ENCODE results near the gene ELL. TPM values are rescaled to one million over a fixed set of nuclear protein-coding genes. Genes with fewer than 3 reads are reported as not detected.

ELL gene
- total and polyA plus RNA-seq, 2 donors from 2014 or later, result 5.7 to 25.2 TPM

DNA sequence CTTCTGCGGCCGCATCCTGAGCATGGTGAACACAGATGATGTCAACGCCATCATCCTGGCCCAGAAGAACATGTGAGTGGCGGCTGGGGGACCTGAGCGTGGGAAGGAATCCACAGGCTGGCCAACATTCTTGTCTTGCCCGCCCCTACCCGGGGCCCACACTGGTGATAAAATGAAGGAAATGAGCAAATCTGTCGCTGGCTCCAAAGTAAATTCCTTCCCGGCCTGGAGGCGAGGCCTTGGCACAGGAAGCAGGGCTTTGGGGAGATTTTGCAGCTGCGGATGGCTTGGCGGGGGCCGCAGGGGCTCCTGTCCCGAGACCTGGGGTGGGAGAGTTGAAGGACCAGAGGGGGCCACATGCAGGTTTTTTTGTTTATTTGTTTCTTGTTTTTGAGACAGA, 40.2 kb upstream of the ELL start:
- Histone ChIP-seq H3K27me3 (ENCODE audit: control insufficient read depth, insufficient read depth, low read length) (no peaks in the 10 kb centered on the region), H3K36me3 (ENCODE audit: control insufficient read depth in 2 of 3, insufficient read depth in 3 of 3, low read length in 3 of 3) (peaks cover 4 to 12% (median 9%) of the 10 kb centered on the region in 3 donors), H3K4me1 (ENCODE audit: control insufficient read depth in 2 of 3, insufficient read depth in 2 of 3, low read depth in 1 of 3, low read length in 3 of 3) (peaks cover 0 to 3% (median 2%) of the 10 kb centered on the region in 3 donors), H3K9ac (ENCODE audit: low read length in 3 of 3) (no peak overlapping the region), H3K27ac (ENCODE audit: low read depth in 2 of 2, low read length in 2 of 2) (peak overlapping the region; percentile 25 to 53), H3K9me3 (ENCODE audit: control insufficient read depth in 2 of 3, insufficient read depth in 1 of 3, low read length in 3 of 3) (no peaks in the 10 kb centered on the region), H3K4me3 (ENCODE audit: low read length in 3 of 3) (no peak overlapping the region)
- FAIRE-seq (no peak), DNase-seq (no peak)
- intact Hi-C loops (cut with DNase I), result no loop called here
- TF ChIP-seq, protein P1, sequence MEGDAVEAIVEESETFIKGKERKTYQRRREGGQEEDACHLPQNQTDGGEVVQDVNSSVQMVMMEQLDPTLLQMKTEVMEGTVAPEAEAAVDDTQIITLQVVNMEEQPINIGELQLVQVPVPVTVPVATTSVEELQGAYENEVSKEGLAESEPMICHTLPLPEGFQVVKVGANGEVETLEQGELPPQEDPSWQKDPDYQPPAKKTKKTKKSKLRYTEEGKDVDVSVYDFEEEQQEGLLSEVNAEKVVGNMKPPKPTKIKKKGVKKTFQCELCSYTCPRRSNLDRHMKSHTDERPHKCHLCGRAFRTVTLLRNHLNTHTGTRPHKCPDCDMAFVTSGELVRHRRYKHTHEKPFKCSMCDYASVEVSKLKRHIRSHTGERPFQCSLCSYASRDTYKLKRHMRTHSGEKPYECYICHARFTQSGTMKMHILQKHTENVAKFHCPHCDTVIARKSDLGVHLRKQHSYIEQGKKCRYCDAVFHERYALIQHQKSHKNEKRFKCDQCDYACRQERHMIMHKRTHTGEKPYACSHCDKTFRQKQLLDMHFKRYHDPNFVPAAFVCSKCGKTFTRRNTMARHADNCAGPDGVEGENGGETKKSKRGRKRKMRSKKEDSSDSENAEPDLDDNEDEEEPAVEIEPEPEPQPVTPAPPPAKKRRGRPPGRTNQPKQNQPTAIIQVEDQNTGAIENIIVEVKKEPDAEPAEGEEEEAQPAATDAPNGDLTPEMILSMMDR (IDR thresholded peaks at IDR 0.05; ENCODE audit: borderline replicate concordance, extremely low read depth, insufficient read depth), result no peak

DNA sequence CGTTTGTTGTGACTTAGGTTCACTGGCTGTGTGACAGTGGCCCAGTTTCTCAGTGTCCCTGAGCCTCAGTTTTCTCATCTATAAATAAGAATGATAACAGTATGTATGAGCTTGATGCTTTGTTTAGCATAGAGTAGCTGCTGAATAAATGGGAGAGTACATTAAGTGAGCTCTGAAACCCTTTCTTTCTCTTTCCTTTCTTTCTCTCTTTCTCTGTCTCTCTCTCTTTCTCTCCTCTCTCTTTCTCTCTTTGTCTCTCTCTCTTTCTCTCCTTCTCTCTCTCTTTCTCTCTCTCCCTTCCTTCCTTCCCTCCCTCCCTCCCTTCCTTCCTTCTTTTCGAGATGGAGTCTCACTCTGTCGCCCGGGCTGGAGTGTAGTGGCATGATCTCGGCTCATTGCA, 37.8 kb upstream of the ELL start:
- TF ChIP-seq, protein P1 (IDR thresholded peaks at IDR 0.05; ENCODE audit: borderline replicate concordance, extremely low read depth, insufficient read depth), result no peak
- DNase-seq (no peak), FAIRE-seq (no peak)
- H3K4me1 ChIP-seq (ENCODE audit: control insufficient read depth in 2 of 3, insufficient read depth in 2 of 3, low read depth in 1 of 3, low read length in 3 of 3), result peaks cover 0 to 3% (median 2%) of the 10 kb centered on the region in 3 donors
- H3K27me3 ChIP-seq (ENCODE audit: control insufficient read depth, insufficient read depth, low read length), result no peaks in the 10 kb centered on the region
- no peaks in the 10 kb centered on the region for H3K9me3 ChIP-seq (ENCODE audit: control insufficient read depth in 2 of 3, insufficient read depth in 1 of 3, low read length in 3 of 3)
- no peak overlapping the region for H3K9ac ChIP-seq (ENCODE audit: low read length in 3 of 3)
- intact Hi-C loops (cut with DNase I), result no loop called here
- H3K27ac ChIP-seq (ENCODE audit: low read depth in 2 of 2, low read length in 2 of 2), result no peak overlapping the region
- no peak overlapping the region for H3K4me3 ChIP-seq (ENCODE audit: low read length in 3 of 3)
- peaks cover 3 to 8% (median 3%) of the 10 kb centered on the region in 3 donors for H3K36me3 ChIP-seq (ENCODE audit: control insufficient read depth in 2 of 3, insufficient read depth in 3 of 3, low read length in 3 of 3)

DNA sequence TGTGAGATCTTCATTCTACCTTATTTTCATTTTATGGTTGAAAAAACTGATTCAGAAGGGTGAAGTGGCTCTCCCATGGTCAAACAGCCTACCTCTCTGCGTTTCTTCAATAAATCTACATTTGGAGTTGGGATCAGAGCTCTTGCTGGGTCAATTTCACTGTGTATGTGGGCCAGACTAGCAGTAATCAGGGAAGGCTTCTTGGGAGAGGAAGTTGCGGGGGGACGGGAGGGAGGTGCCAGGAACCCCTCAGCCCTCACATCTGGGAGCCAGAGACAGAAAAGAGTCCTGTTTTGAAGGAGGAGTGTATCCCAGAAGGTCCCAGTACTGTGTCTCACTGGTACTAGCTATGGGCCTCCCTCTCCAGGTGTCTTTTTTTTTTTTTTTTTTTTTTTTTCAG, 36.7 kb upstream of the ELL start:
- Histone ChIP-seq H3K27ac (ENCODE audit: low read depth in 2 of 2, low read length in 2 of 2) (peak overlapping the region; percentile 93 to 94), H3K4me3 (ENCODE audit: low read length in 3 of 3) (peak overlapping the region; percentile 85 to 94 (median 94)), H3K36me3 (ENCODE audit: control insufficient read depth in 2 of 3, insufficient read depth in 3 of 3, low read length in 3 of 3) (peaks cover 0 to 5% (median 0%) of the 10 kb centered on the region in 3 donors), H3K27me3 (ENCODE audit: control insufficient read depth, insufficient read depth, low read length) (no peaks in the 10 kb centered on the region), H3K4me1 (ENCODE audit: control insufficient read depth in 2 of 3, insufficient read depth in 2 of 3, low read depth in 1 of 3, low read length in 3 of 3) (peaks cover 0 to 3% (median 2%) of the 10 kb centered on the region in 3 donors), H3K9ac (ENCODE audit: low read length in 3 of 3) (peak overlapping the region; percentile 51 to 98 (median 92)), H3K9me3 (ENCODE audit: control insufficient read depth in 2 of 3, insufficient read depth in 1 of 3, low read length in 3 of 3) (no peaks in the 10 kb centered on the region)
- TF ChIP-seq, protein P1 (IDR thresholded peaks at IDR 0.05; ENCODE audit: borderline replicate concordance, extremely low read depth, insufficient read depth), result no peak
- FAIRE-seq (no peak), DNase-seq (no peak)
- intact Hi-C loops (cut with DNase I), result no loop called here

DNA sequence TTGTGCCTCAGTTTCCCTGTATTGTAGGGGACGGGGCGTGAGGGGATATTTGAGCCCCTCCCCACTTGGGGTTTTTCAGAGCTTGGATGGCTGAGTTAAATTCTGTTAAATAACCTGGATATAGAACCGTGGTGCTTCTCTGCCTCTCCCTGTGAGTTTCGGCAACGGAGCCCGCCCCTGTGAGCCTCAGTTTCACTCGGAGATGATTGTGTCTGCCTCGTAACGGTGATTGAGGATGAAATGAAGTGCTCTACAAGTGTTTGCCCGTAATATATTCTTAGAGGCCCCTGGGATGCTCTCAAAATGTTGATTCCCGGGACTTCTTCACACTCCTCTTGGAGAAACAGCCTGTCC, 36.3 kb upstream of the ELL start:
- Histone ChIP-seq H3K27me3 (ENCODE audit: control insufficient read depth, insufficient read depth, low read length) (no peaks in the 10 kb centered on the region), H3K4me1 (ENCODE audit: control insufficient read depth in 2 of 3, insufficient read depth in 2 of 3, low read depth in 1 of 3, low read length in 3 of 3) (peaks cover 0 to 3% (median 2%) of the 10 kb centered on the region in 3 donors), H3K4me3 (ENCODE audit: low read length in 3 of 3) (peak overlapping the region; percentile 85 to 94 (median 94)), H3K27ac (ENCODE audit: low read depth in 2 of 2, low read length in 2 of 2) (peak overlapping the region; percentile 93 to 94), H3K9me3 (ENCODE audit: control insufficient read depth in 2 of 3, insufficient read depth in 1 of 3, low read length in 3 of 3) (no peaks in the 10 kb centered on the region), H3K9ac (ENCODE audit: low read length in 3 of 3) (peak overlapping the region; percentile 51 to 98 (median 92)), H3K36me3 (ENCODE audit: control insufficient read depth in 2 of 3, insufficient read depth in 3 of 3, low read length in 3 of 3) (peaks cover 0 to 5% (median 0%) of the 10 kb centered on the region in 3 donors)
- intact Hi-C loops (cut with DNase I), result no loop called here
- DNase-seq (no peak), FAIRE-seq (no peak)
- TF ChIP-seq, protein P1 (IDR thresholded peaks at IDR 0.05; ENCODE audit: borderline replicate concordance, extremely low read depth, insufficient read depth), result no peak

Measured in kidney (tissue), 14 donors.